GM12891 (cell line): ENCODE results near the gene TNRC6C.

ENCODE experiments used
- PAX5 ChIP-seq: IDR thresholded peaks from 2 replicates; pipeline ENCODE4 v1.6.1; 2011; ENCODE audit warnings: low read length, moderate library complexity, mild to moderate bottlenecking; ENCODE audit not compliant: insufficient read depth, severe bottlenecking
- POLR2A ChIP-seq: IDR thresholded peaks from 2 replicates; pipeline ENCODE4 v1.6.1; 2011; ENCODE audit warnings: low read depth, low read length, control low read depth
- POLR2AphosphoS5 ChIP-seq: IDR thresholded peaks from 2 replicates; pipeline ENCODE4 v1.6.1; 2011; ENCODE audit warnings: low read depth, low read length, control low read depth
- SPI1 ChIP-seq: IDR thresholded peaks from 2 replicates; pipeline ENCODE4 v1.6.1; 2011; ENCODE audit warnings: low read depth, low read length, control low read depth
- TAF1 ChIP-seq: IDR thresholded peaks from 2 replicates; pipeline ENCODE4 v1.6.1; 2011; ENCODE audit warnings: low read depth, low read length, control low read depth

- no peak for TF ChIP-seq POLR2A
- no peak for TF ChIP-seq TAF1
- TF ChIP-seq POLR2AphosphoS5 = no peak
- TF ChIP-seq SPI1 = no peak
- no peak for TF ChIP-seq PAX5
Measured at GRCh38 chr17:78109489-78109761, 150.9 kb downstream of the TNRC6C start.
